ENCODE measurements around the gene TTC34. TPM values are rescaled to one million over a fixed set of nuclear protein-coding genes. Genes with fewer than 3 reads are reported as not detected.

The TTC34 gene
- total RNA-seq, 1 donor from 2014 or later = under 0.01 TPM

GRCh38 chr1:2612591-2613365, 188.7 kb downstream of the TTC34 start:
- DNase-seq (ENCODE audit: low read depth) (no peak), FAIRE-seq (no peak)
- H3K4me3 ChIP-seq (ENCODE audit: low read depth, low read length) = no peak overlapping the region
- TF ChIP-seq CTCF (IDR thresholded peaks at IDR 0.05; ENCODE audit: insufficient read depth, low read length, severe bottlenecking) = no peak
- no peaks in the 10 kb centered on the region for H3K36me3 ChIP-seq (ENCODE audit: control insufficient read depth, insufficient read depth, low read length)
- H3K27me3 ChIP-seq (ENCODE audit: control insufficient read depth, insufficient read depth, low read length) = no peaks in the 10 kb centered on the region

- DNase-seq (ENCODE audit: low read depth) (no peak), FAIRE-seq (no peak)
- Histone ChIP-seq H3K4me3 (ENCODE audit: low read depth, low read length) (no peak overlapping the region), H3K27me3 (ENCODE audit: control insufficient read depth, insufficient read depth, low read length) (no peaks in the 10 kb centered on the region), H3K36me3 (ENCODE audit: control insufficient read depth, insufficient read depth, low read length) (no peaks in the 10 kb centered on the region)
- no peak for TF ChIP-seq CTCF (IDR thresholded peaks at IDR 0.05; ENCODE audit: insufficient read depth, low read length, severe bottlenecking)
These were observed 189.7 kb downstream of the TTC34 start for GRCh38 chr1:2611621-2612437.

- DNase-seq (ENCODE audit: low read depth) = no peak
These were observed 190.4 kb downstream of the TTC34 start for GRCh38 chr1:2611031-2611501.

GRCh38 chr1:2610036-2610959, 191.2 kb downstream of the TTC34 start:
- DNase-seq (ENCODE audit: low read depth) = no peak
- no peak for FAIRE-seq
- TF ChIP-seq CTCF (IDR thresholded peaks at IDR 0.05; ENCODE audit: insufficient read depth, low read length, severe bottlenecking) = no peak
- Histone ChIP-seq H3K36me3 (ENCODE audit: control insufficient read depth, insufficient read depth, low read length) (no peaks in the 10 kb centered on the region), H3K4me3 (ENCODE audit: low read depth, low read length) (no peak overlapping the region), H3K27me3 (ENCODE audit: control insufficient read depth, insufficient read depth, low read length) (no peaks in the 10 kb centered on the region)

More at GRCh38 chr1:2611031-2611501, 190.4 kb downstream of the TTC34 start:
- no peak for FAIRE-seq
- TF ChIP-seq CTCF (IDR thresholded peaks at IDR 0.05; ENCODE audit: insufficient read depth, low read length, severe bottlenecking) = no peak
- H3K36me3 ChIP-seq (ENCODE audit: control insufficient read depth, insufficient read depth, low read length) = no peaks in the 10 kb centered on the region
- no peak overlapping the region for H3K4me3 ChIP-seq (ENCODE audit: low read depth, low read length)
- no peaks in the 10 kb centered on the region for H3K27me3 ChIP-seq (ENCODE audit: control insufficient read depth, insufficient read depth, low read length)

- no peaks in the 10 kb centered on the region for H3K36me3 ChIP-seq (ENCODE audit: control insufficient read depth, insufficient read depth, low read length)
- no peak overlapping the region for H3K4me3 ChIP-seq (ENCODE audit: low read depth, low read length)
- no peak for TF ChIP-seq CTCF (IDR thresholded peaks at IDR 0.05; ENCODE audit: insufficient read depth, low read length, severe bottlenecking)
- no peak for DNase-seq (ENCODE audit: low read depth)
- FAIRE-seq = no peak
- H3K27me3 ChIP-seq (ENCODE audit: control insufficient read depth, insufficient read depth, low read length) = no peaks in the 10 kb centered on the region
These were observed 192.0 kb downstream of the TTC34 start for GRCh38 chr1:2609319-2610035.

All from bronchial epithelial cell (primary cell).